ENCODE results near the gene SPINT3.

Gene SPINT3

GRCh38 chr20:45462711-45463509, 52.5 kb downstream of the SPINT3 start:
- no peak for DNase-seq (ENCODE audit: low read depth in 2 of 2)
